Iris pigment epithelial cell (primary cell): ENCODE results near the gene CR1.
A peak's percentile ranks its signal among the peaks of the same experiment; 100 is the strongest.
"Not testable (repeated sequence)": the region's sequence is repeated elsewhere in the genome, so short reads cannot be mapped to it uniquely, and the experiment has no call there.

ENCODE experiments used
- DNase-seq: peaks from one replicate; pipeline ENCODE4 v3.0.0-alpha.2; 2011; ENCODE audit warnings: low read depth

CR1 gene

GRCh38 chr1:207672522-207673130, 176.7 kb downstream of the CR1 start:
- DNase-seq: peak; percentile 58

- peak; percentile 3 for DNase-seq
Observed at GRCh38 chr1:207673399-207673798, 177.4 kb downstream of the CR1 start.

- DNase-seq: no peak
Observed at GRCh38 chr1:207676153-207676552, 180.2 kb downstream of the CR1 start.

- DNase-seq: peak; percentile 75
Observed at GRCh38 chr1:207680590-207681388, 184.8 kb downstream of the CR1 start.

- DNase-seq: not testable (repeated sequence)
Observed at GRCh38 chr1:207682872-207683434, 187.0 kb downstream of the CR1 start.

GRCh38 chr1:207690551-207690950, 194.6 kb downstream of the CR1 start:
- not testable (repeated sequence) for DNase-seq

- no peak for DNase-seq
Observed at GRCh38 chr1:207691010-207691409, 195.1 kb downstream of the CR1 start.
